Suprapubic skin (tissue), 4 donors: ENCODE results near the gene CCDC190.
A peak's percentile ranks its signal among the peaks of the same experiment; 100 is the strongest.

Experiments
- CTCF ChIP-seq, 2 donors: fragments of 200-600 bp in 1 of 2; fragments of 450-650 bp in 1 of 2; sonication (generic) in 1 of 2; IDR thresholded peaks; one replicate each; pipeline ENCODE4 v1.5.1; 2016 to 2019; ENCODE audit warnings: antibody characterized with exemption in 2 of 2, mild to moderate bottlenecking in 1 of 2, moderate library complexity in 1 of 2
- EP300 ChIP-seq: sonication (generic); formaldehyde crosslinking; IDR thresholded peaks from one replicate; pipeline ENCODE4 v1.6.1; 2017; ENCODE audit warnings: antibody characterized with exemption
- POLR2AphosphoS5 ChIP-seq, 3 donors: sonication (generic); formaldehyde crosslinking; IDR thresholded peaks; one replicate each; pipeline ENCODE4 v1.6.1; 2017; ENCODE audit warnings: antibody characterized with exemption in 3 of 3

- TF ChIP-seq CTCF (IDR thresholded peaks at IDR 0.05) (peak; percentile 16 to 47), POLR2AphosphoS5 (IDR thresholded peaks at IDR 0.05) (no peak), EP300 (no peak)
Observed at GRCh38 chr1:162878000-162878596, 17.1 kb upstream of the CCDC190 start.
